Activated naive CD4-positive, alpha-beta T cell treated with Interleukin-2 at 50 U/mL for 16 hours (primary cell): ENCODE results near the gene OR7G2.
"Not testable (repeated sequence)": the region's sequence is repeated elsewhere in the genome, so short reads cannot be mapped to it uniquely, and the experiment has no call there.

Experiments
- DNase-seq: peaks from one replicate; pipeline ENCODE4 v3.0.0-alpha.2; 2020

Gene OR7G2

GRCh38 chr19:9071720-9072119, 35.6 kb downstream of the OR7G2 start:
- not testable (repeated sequence) for DNase-seq

- no peak for DNase-seq
Measured at GRCh38 chr19:9070066-9070465, 37.2 kb downstream of the OR7G2 start.

DNA sequence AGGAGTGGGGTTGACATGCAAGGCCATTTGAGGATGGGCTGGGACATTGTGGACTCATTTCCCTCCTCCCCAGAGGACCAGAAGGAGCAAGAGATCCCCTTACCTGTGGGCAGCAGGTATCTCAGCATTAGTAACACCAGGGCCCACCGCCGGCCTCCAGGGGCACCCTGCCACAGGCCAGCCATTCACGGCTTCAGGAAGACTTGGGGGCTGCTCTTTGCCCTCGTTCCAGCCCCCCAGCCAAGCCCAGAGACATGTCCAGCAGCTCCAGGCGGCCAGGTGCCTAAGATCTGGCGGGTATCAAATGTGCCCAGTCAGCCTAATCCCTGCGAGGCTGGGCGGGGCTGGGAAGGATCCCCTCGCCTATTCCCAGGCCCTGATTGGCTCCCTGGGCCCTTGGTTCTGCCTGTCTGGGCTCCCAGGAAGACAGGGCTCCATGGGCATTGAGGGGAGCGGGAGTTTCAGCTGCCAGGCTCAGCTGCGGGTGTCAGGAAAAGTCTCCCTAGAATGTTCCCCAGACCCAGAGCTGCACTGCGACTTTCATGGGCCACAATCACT, 41.7 kb downstream of the OR7G2 start:
- DNase-seq = no peak

- DNase-seq = no peak
Measured at GRCh38 chr19:9061879-9062278, 45.4 kb downstream of the OR7G2 start.

- DNase-seq = no peak
Measured at GRCh38 chr19:9060564-9061340, 46.5 kb downstream of the OR7G2 start.

GRCh38 chr19:9058905-9059667, 48.2 kb downstream of the OR7G2 start:
- no peak for DNase-seq

GRCh38 chr19:9057505-9058258, 49.6 kb downstream of the OR7G2 start:
- DNase-seq = no peak

- not testable (repeated sequence) for DNase-seq
Measured at GRCh38 chr19:9056131-9056530, 51.1 kb downstream of the OR7G2 start.

DNA sequence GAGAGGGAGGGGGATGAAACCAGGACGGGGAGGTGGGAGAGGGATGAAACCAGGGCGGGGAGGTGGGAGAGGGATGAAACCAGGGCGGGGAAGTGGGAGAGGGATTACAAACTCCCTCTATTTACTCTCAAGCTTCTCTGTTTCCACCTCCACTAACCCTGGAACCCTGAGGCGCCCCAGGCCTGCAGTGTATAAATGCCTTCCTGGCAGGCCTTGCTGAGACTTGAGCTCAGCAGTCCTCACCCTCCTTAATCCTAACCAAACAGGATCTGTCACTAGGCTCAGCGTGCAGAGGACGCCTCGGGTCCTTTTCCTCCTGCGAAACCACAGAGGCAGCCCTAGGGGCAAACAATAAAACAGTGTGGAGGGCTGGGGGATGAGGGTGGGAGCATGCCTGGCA, 52.5 kb downstream of the OR7G2 start:
- no peak for DNase-seq

DNA sequence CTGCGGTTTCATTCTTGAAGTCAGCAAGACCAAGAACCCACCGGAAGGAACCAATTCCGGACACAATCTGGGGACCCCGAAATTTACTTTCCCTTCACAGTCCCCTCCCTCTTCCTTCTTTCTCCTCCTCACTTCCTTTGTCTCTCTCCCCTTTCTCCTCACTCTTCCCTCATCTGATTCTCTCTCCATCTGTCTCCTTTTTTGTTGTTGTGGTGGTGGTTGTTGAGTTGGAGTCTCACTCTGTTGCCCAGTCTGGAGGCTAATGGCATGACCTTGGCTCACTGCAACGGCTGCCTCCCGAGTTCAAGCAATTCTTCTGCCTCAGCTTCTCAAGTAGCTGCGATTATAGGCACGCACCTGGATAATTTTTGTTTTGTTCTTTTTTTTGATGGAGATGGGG, 53.1 kb downstream of the OR7G2 start:
- no peak for DNase-seq

DNA sequence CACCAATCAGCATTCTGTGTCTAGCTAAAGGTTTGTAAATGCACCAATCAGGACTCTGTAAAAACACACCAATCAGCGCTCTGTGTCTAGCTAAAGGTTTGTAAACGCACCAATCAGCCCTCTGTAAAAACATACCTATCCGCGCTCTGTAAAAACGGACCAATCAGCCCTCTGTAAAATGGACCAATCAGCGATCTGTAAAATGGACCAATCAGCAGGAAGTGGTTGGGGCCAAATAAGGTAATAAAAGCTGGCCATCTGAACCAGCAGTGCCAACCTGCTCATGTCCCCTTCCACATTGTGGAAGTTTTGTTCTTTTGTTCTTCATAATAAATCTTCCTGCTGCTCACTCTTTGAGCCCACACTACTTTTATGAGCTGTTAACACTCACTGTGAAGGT, 53.6 kb downstream of the OR7G2 start:
- not testable (repeated sequence) for DNase-seq

DNA sequence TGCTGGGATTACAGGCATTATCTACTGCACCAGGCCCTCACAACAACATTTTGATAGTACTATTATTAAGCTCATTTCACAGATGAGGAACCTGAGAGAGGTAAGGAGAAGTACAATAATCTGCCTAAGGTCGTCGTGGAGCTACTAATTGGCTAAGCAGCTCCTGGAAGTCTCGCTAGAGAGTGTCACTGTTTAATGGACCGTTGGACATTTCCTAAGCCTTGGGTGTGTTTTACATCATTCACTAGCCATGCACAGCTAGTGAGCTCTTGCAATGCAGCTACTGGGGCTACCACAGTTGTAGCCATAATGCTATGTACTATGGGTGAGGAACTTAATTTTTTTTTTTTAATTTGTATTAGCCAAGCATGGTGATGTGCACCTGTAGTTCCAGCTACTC, 54.4 kb downstream of the OR7G2 start:
- no peak for DNase-seq
